ENCODE measurements around the gene MINDY4.

MINDY4 gene

GRCh38 chr7:30904561-30904960, 133.3 kb downstream of the MINDY4 start:
- Histone ChIP-seq H3K36me3 (ENCODE audit: control insufficient read depth in 2 of 2, insufficient read depth in 1 of 2, low read length in 2 of 2) (no peaks in the 10 kb centered on the region), H3K27ac (ENCODE audit: extremely low read depth, low read depth, low read length) (no peak overlapping the region), H3K4me1 (ENCODE audit: control insufficient read depth, insufficient read depth, low read length) (no peaks in the 10 kb centered on the region), H3K4me3 (ENCODE audit: low read depth, low read length) (no peak overlapping the region), H3K9me3 (ENCODE audit: control insufficient read depth, insufficient read depth, low read depth, low read length) (no peaks in the 10 kb centered on the region)
- CTCF ChIA-PET, result no interaction called here
- no peak for TF ChIP-seq ZSCAN23 (tag by site-specific recombination; IDR thresholded peaks at IDR 0.05)
- 0 out of 2 replicates have a peak, but pooled peaks have one; percentile 30 for TF ChIP-seq KLF1 (tag by site-specific recombination; IDR thresholded peaks at IDR 0.05)
- no peak for TF ChIP-seq SP7 (tag by site-specific recombination; IDR thresholded peaks at IDR 0.05)
- no peak for TF ChIP-seq ZNF600 (tag by site-specific recombination; IDR thresholded peaks at IDR 0.05)
- POLR2A ChIA-PET, result no interaction called here

GRCh38 chr7:30905078-30906012, 134.1 kb downstream of the MINDY4 start:
- Histone ChIP-seq H3K27ac (ENCODE audit: extremely low read depth, low read depth, low read length) (no peak overlapping the region), H3K9me3 (ENCODE audit: control insufficient read depth, insufficient read depth, low read depth, low read length) (no peaks in the 10 kb centered on the region), H3K4me1 (ENCODE audit: control insufficient read depth, insufficient read depth, low read length) (no peaks in the 10 kb centered on the region), H3K4me3 (ENCODE audit: low read depth, low read length) (no peak overlapping the region), H3K36me3 (ENCODE audit: control insufficient read depth in 2 of 2, insufficient read depth in 1 of 2, low read length in 2 of 2) (no peaks in the 10 kb centered on the region)
- CTCF ChIA-PET, result no interaction called here
- no peak for TF ChIP-seq ZNF654 (tag by site-specific recombination; IDR thresholded peaks at IDR 0.05; ENCODE audit: low read depth)
- no peak for TF ChIP-seq ZNF777 (tag by site-specific recombination; IDR thresholded peaks at IDR 0.05; ENCODE audit: borderline replicate concordance)
- no peak for TF ChIP-seq ZNF350 (tag by site-specific recombination; IDR thresholded peaks at IDR 0.05)
- TF ChIP-seq ZNF433 (tag by site-specific recombination; IDR thresholded peaks at IDR 0.05; ENCODE audit: low read depth), result no peak
- TF ChIP-seq SCRT2 (tag by site-specific recombination; IDR thresholded peaks at IDR 0.05), result no peak
- POLR2A ChIA-PET, result no interaction called here

GRCh38 chr7:30906014-30906413, 134.8 kb downstream of the MINDY4 start:
- TF ChIP-seq ZNF473 (tag by site-specific recombination; IDR thresholded peaks at IDR 0.05), result no peak
- TF ChIP-seq KLF1 (tag by site-specific recombination; IDR thresholded peaks at IDR 0.05), result no peak
- TF ChIP-seq ZBTB26 (tag by site-specific recombination; optimal IDR thresholded peaks at IDR 0.05), result no peak
- TF ChIP-seq BCL6B (tag by site-specific recombination; IDR thresholded peaks at IDR 0.05), result no peak
- no peak for TF ChIP-seq ZNF664 (tag by site-specific recombination; IDR thresholded peaks at IDR 0.05)
- TF ChIP-seq ZNF596 (tag by site-specific recombination; IDR thresholded peaks at IDR 0.05), result no peak
- TF ChIP-seq ZNF223 (tag by site-specific recombination; IDR thresholded peaks at IDR 0.05), result no peak
- TF ChIP-seq PRDM6 (tag by site-specific recombination; IDR thresholded peaks at IDR 0.05), result no peak
- TF ChIP-seq ZNF555 (tag by site-specific recombination; conservative IDR thresholded peaks at IDR 0.05), result no peak
- no peak for TF ChIP-seq ZNF133 (tag by site-specific recombination; IDR thresholded peaks at IDR 0.05)
- no peak for TF ChIP-seq SCRT2 (tag by site-specific recombination; IDR thresholded peaks at IDR 0.05)
- TF ChIP-seq REPIN1 (tag by site-specific recombination; IDR thresholded peaks at IDR 0.05; ENCODE audit: low read depth), result no peak
- TF ChIP-seq ZNF26 (tag by site-specific recombination; IDR thresholded peaks at IDR 0.05), result no peak
- Histone ChIP-seq H3K9me3 (ENCODE audit: control insufficient read depth, insufficient read depth, low read depth, low read length) (no peaks in the 10 kb centered on the region), H3K4me3 (ENCODE audit: low read depth, low read length) (no peak overlapping the region), H3K27ac (ENCODE audit: extremely low read depth, low read depth, low read length) (no peak overlapping the region), H3K4me1 (ENCODE audit: control insufficient read depth, insufficient read depth, low read length) (no peaks in the 10 kb centered on the region), H3K36me3 (ENCODE audit: control insufficient read depth in 2 of 2, insufficient read depth in 1 of 2, low read length in 2 of 2) (no peaks in the 10 kb centered on the region)
- CTCF ChIA-PET, result no interaction called here
- POLR2A ChIA-PET, result no interaction called here
